Cardiac atrium fibroblast (primary cell): Measurements from ENCODE around the gene ESF1. TPM values are rescaled to one million over a fixed set of nuclear protein-coding genes. Genes with fewer than 3 reads are reported as not detected.

ENCODE experiments used
- total RNA-seq: library from RNA; depleted of rRNA; stranded (reverse); fragments of >200 nt; gene quantifications from 2 replicates; pipeline ENCODE4 v1.2.3, GENCODE V29; 2015

The ESF1 gene, protein sequence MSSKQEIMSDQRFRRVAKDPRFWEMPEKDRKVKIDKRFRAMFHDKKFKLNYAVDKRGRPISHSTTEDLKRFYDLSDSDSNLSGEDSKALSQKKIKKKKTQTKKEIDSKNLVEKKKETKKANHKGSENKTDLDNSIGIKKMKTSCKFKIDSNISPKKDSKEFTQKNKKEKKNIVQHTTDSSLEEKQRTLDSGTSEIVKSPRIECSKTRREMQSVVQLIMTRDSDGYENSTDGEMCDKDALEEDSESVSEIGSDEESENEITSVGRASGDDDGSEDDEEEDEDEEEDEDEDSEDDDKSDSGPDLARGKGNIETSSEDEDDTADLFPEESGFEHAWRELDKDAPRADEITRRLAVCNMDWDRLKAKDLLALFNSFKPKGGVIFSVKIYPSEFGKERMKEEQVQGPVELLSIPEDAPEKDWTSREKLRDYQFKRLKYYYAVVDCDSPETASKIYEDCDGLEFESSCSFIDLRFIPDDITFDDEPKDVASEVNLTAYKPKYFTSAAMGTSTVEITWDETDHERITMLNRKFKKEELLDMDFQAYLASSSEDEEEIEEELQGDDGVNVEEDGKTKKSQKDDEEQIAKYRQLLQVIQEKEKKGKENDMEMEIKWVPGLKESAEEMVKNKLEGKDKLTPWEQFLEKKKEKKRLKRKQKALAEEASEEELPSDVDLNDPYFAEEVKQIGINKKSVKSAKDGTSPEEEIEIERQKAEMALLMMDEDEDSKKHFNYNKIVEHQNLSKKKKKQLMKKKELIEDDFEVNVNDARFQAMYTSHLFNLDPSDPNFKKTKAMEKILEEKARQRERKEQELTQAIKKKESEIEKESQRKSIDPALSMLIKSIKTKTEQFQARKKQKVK
- total RNA-seq, result 1.4 and 6.5 TPM in 2 replicates

DNA sequence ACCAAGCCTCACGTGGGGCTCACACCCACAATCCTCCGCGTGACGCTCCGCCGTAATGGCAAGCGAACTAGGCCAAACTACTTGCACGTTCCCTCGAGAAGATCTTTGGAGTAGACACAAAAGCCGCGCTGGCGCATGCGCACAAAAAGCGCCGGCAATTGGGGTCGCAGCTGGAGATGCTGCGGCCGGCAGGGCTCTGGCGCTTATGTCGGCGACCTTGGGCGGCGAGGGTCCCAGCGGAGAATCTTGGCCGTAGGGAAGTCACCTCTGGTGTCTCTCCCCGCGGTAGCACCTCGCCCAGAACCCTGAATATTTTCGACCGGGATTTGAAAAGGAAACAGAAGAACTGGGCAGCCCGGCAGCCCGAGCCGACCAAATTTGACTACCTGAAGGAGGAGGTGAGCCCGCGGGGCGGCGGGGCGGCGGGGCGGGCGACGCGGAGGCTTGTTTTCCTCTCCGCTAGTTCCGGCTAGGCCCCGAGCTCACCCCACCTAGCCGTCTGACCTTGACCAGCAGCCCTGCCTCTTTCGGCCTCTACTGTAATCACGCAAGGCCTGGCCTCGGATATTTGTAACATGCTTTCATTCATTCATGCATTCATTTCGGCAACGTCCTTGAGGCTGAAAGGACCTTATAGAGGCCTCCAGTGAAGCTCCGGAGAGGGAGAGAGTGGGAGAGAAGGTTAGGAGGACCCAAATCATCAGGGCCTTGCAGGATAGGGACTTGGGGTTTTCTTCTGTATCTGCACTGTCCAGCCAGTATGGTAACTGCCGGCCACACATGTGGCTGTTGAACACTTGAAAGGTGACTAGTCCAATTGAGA, at the start of gene ESF1, which contains the start of gene NDUFAF5:
Gene ESF1, minus strand, starts transcription at position 27 of the 823 bp plus-strand sequence. CDS start 1,779 bp downstream, outside the sequence.
Gene NDUFAF5, plus strand, starts transcription at position 136 of the 823 bp plus-strand sequence. Its CDS starts 41 bp downstream, at position 177.

Other genes with a start within 250 kb of the ESF1 start
- gene TASP1, start 146.0 kb downstream of the ESF1 start, total RNA-seq, result 7.0 and 7.5 TPM in 2 replicates
- 3.4 and 4.5 TPM in 2 replicates for gene NDUFAF5, start 109 bp upstream of the ESF1 start, total RNA-seq
- gene SEL1L2, start 205.7 kb upstream of the ESF1 start, total RNA-seq, result not detected in 2 replicates
- gene MACROD2, start 210.6 kb upstream of the ESF1 start, total RNA-seq, result not detected in 2 replicates